ENCODE data around the gene ZBTB8A.

DNA sequence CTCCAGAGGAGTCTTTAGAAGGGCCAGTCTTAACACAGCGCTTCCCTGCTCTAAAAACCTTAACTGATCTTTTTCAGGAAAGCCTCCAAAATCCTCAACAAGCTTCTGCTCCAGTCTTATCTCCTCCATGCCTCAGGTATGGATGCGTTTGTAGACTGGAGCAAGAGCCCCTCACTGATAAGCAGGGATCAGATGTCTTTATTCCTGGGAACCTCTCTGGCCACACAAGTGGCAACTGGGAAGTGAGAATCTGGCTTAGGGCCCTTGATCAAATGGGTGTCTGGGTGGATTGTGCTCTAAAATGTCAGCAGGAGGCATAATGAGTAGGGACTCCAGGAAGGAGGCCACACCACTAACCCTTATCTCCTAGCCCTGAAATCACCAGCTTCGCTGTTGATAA, 1.4 kb downstream of the ZBTB8A start:
- TF ChIP-seq POLR2A (IDR thresholded peaks at IDR 0.05) (no peak), CTCF (IDR thresholded peaks at IDR 0.05) (no peak), POLR2AphosphoS5 (IDR thresholded peaks at IDR 0.05) (no peak)
